Glutamatergic neuron (in vitro differentiated cells): ENCODE measurements around the gene ZBTB33. TPM values are rescaled to one million over a fixed set of nuclear protein-coding genes. Genes with fewer than 3 reads are reported as not detected.

Experiments
- DNase-seq: peaks from one replicate; pipeline ENCODE4 v3.0.0; 2022
- H3K27ac Mint-ChIP-seq: one replicate; pipeline ENCODE4 v1.8.0; 2020; ENCODE audit warnings: mild to moderate bottlenecking, mixed read lengths, inconsistent platforms; ENCODE audit not compliant: unreplicated experiment
- H3K27me3 Mint-ChIP-seq: one replicate; pipeline ENCODE4 v1.8.0; 2020; ENCODE audit warnings: mild to moderate bottlenecking, moderate library complexity, mixed read lengths, inconsistent platforms; ENCODE audit not compliant: unreplicated experiment
- H3K36me3 Mint-ChIP-seq: one replicate; pipeline ENCODE4 v1.8.0; 2020; ENCODE audit warnings: mild to moderate bottlenecking, mixed read lengths, inconsistent platforms; ENCODE audit not compliant: unreplicated experiment
- H3K4me1 Mint-ChIP-seq: one replicate; pipeline ENCODE4 v1.8.0; 2020; ENCODE audit warnings: mild to moderate bottlenecking, low read depth, mixed read lengths, inconsistent platforms; ENCODE audit not compliant: unreplicated experiment
- H3K4me3 Mint-ChIP-seq: one replicate; pipeline ENCODE4 v1.8.0; 2020; ENCODE audit warnings: mild to moderate bottlenecking, mixed read lengths, inconsistent platforms; ENCODE audit not compliant: unreplicated experiment
- H3K9me3 Mint-ChIP-seq: one replicate; pipeline ENCODE4 v1.8.0; 2020; ENCODE audit warnings: mild to moderate bottlenecking, moderate library complexity, mixed read lengths, inconsistent platforms; ENCODE audit not compliant: unreplicated experiment
- total RNA-seq: library from RNA; stranded (reverse); fragmentation: NEBNext Ultra II Directional; extraction: Animal tissue kit (Norgen Biotek cat#: 25700); gene quantifications from one replicate; pipeline ENCODE4 v1.2.1, GENCODE V29; 2021; ENCODE audit not compliant: unreplicated experiment
- TF ChIP-seq, protein P1 (sequence below): fragments of 200-600 bp; sonication (generic); IDR thresholded peaks from one replicate; pipeline ENCODE4 v1.5.0; 2021; ENCODE audit not compliant: partially characterized antibody, unreplicated experiment

The ZBTB33 gene
- total RNA-seq, 1 donor from 2014 or later = 24.3 TPM

DNA sequence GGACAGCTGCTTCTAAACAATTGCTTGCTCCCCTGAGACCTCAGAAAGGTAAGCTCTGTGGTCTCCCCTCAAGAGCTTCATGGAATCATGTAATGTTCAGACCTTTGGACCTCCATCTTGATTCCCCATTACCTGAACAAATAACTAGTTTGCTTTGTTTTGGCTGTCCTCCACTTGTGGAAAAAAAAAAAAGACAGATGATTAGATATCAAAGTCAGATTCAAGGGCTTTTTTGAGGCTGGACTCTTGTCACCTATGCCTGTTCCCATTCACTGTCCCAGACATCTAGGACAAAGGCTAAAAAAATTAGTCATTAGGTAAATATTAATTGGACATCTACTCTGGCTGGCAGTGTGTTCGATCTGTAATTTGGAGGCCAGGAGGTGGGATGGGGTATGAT is 47.3 kb downstream of the ZBTB33 start:
- H3K4me1 Mint-ChIP-seq = no peaks in the 10 kb centered on the region
- no peaks in the 10 kb centered on the region for H3K36me3 Mint-ChIP-seq
- no peaks in the 10 kb centered on the region for H3K27me3 Mint-ChIP-seq
- H3K4me3 Mint-ChIP-seq = no peak overlapping the region
- H3K27ac Mint-ChIP-seq = no peak overlapping the region
- DNase-seq = no peak
- peaks cover 2% of the 10 kb centered on the region for H3K9me3 Mint-ChIP-seq
- TF ChIP-seq, protein P1, sequence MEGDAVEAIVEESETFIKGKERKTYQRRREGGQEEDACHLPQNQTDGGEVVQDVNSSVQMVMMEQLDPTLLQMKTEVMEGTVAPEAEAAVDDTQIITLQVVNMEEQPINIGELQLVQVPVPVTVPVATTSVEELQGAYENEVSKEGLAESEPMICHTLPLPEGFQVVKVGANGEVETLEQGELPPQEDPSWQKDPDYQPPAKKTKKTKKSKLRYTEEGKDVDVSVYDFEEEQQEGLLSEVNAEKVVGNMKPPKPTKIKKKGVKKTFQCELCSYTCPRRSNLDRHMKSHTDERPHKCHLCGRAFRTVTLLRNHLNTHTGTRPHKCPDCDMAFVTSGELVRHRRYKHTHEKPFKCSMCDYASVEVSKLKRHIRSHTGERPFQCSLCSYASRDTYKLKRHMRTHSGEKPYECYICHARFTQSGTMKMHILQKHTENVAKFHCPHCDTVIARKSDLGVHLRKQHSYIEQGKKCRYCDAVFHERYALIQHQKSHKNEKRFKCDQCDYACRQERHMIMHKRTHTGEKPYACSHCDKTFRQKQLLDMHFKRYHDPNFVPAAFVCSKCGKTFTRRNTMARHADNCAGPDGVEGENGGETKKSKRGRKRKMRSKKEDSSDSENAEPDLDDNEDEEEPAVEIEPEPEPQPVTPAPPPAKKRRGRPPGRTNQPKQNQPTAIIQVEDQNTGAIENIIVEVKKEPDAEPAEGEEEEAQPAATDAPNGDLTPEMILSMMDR = no peak

DNA sequence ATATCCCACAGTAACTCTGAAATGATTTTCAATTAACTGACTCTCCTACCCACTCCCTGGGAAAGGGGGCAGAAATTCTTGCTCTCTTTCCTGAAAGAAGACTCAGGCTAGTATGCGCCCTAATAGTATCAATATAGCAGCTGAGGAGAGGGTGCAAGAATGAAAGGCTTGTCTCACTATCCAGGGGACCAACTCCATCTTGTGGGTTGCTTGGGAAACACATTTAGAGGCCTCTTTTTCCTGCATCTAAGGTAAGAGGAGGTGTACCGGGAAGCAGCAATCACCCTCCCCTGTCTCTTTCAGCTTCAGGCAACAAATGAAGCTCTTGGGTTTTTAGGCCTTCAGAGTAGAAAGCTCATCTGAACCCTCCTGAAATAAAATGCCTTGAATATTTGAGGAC is 49.3 kb downstream of the ZBTB33 start:
- TF ChIP-seq, protein P1 = no peak
- Mint-ChIP-seq H3K36me3 (no peaks in the 10 kb centered on the region), H3K9me3 (peaks cover 2% of the 10 kb centered on the region), H3K27me3 (peaks cover 2% of the 10 kb centered on the region), H3K4me1 (no peaks in the 10 kb centered on the region), H3K4me3 (no peak overlapping the region), H3K27ac (no peak overlapping the region)
- no peak for DNase-seq

DNA sequence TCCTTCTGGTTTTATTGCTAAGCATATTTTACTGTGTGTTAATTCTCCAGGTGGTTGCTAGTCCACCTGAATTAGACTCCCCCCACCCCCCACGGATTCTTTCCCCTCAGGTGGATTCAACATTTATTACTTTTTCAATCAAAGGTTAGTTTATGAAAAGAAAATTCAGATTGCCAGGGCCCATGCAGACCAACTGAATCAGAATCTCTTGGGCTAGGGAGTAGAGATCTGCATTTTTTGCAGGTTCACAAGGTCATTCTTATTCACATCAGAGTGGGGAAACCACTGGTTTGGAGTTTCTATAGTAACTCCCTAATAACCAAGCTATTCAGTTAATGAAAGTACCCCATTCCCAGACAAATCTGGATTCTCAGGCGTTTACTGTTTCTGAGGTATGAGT is 50.9 kb downstream of the ZBTB33 start:
- peaks cover 3% of the 10 kb centered on the region for H3K27me3 Mint-ChIP-seq
- peaks cover 2% of the 10 kb centered on the region for H3K9me3 Mint-ChIP-seq
- H3K4me1 Mint-ChIP-seq = no peaks in the 10 kb centered on the region
- H3K36me3 Mint-ChIP-seq = no peaks in the 10 kb centered on the region
- DNase-seq = no peak
- no peak overlapping the region for H3K4me3 Mint-ChIP-seq
- TF ChIP-seq, protein P1 = no peak
- no peak overlapping the region for H3K27ac Mint-ChIP-seq

DNA sequence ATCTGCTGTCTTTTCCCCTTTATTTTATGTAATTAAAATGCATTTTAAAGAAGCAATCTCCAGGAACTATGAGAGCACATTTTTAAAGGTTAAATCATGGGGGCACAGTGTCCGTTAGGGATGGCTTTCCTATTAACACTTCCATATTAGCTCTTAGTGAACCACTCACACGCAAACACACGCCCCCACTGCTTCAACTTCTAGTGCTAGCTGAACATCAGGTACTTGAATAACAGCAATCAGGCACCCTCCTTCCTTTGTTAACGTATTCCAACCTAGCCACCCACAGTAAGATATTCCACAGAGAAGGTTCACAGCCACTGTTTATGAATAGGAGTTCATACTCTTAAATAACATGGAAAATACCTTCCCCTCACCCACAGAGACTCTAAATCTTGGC is 51.3 kb downstream of the ZBTB33 start:
- Mint-ChIP-seq H3K27ac (no peak overlapping the region), H3K4me1 (no peaks in the 10 kb centered on the region), H3K9me3 (peaks cover 2% of the 10 kb centered on the region), H3K36me3 (no peaks in the 10 kb centered on the region), H3K27me3 (peaks cover 4% of the 10 kb centered on the region), H3K4me3 (no peak overlapping the region)
- TF ChIP-seq, protein P1 = no peak
- DNase-seq = no peak

- Mint-ChIP-seq H3K36me3 (no peaks in the 10 kb centered on the region), H3K4me3 (no peak overlapping the region), H3K27ac (no peak overlapping the region), H3K27me3 (peaks cover 5% of the 10 kb centered on the region), H3K4me1 (no peaks in the 10 kb centered on the region), H3K9me3 (peaks cover 2% of the 10 kb centered on the region)
- DNase-seq = no peak
- TF ChIP-seq, protein P1 = no peak
Observed at GRCh38 chrX:120302434-120302833, 51.8 kb downstream of the ZBTB33 start.
